ENCODE data around the gene BASP1. TPM values are rescaled to one million over a fixed set of nuclear protein-coding genes. Genes with fewer than 3 reads are reported as not detected.

Gene BASP1
- total RNA-seq, 2 donors from 2014 or later = 1.4 to 2.4 TPM

DNA sequence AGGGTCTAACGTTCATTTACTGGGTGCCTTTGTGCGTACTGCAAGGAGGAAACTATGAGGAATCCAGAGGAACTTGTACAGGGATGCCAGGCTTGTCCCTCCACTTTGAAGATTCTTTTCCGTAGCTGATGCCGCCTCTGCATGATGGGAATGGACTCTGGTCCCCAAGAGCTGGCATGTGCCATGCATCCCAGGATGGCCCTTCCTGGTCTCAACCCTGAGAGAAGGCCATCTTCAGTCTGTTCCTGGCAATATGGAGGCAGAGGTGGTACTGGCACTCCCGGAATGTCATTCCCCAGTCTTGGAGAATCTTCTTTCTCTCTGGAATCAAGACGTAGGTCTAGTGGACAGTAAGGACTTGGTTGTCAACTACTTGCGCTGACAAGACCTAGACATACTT, 61.5 kb downstream of the BASP1 start:
- Mint-ChIP-seq H3K27ac (no peak overlapping the region), H3K4me1 (peaks cover 3% of the 10 kb centered on the region), H3K27me3 (no peaks in the 10 kb centered on the region), H3K36me3 (ENCODE audit: low read depth) (no peaks in the 10 kb centered on the region), H3K4me3 (no peak overlapping the region)
- H3K9me3 ChIP-seq (ENCODE audit: control insufficient read depth, low read length, poor library complexity, severe bottlenecking) = no peaks in the 10 kb centered on the region
- no peak for ATAC-seq
- no peak for DNase-seq

- Mint-ChIP-seq H3K4me1 (peaks cover 3% of the 10 kb centered on the region), H3K36me3 (ENCODE audit: low read depth) (no peaks in the 10 kb centered on the region), H3K27ac (no peak overlapping the region), H3K4me3 (no peak overlapping the region), H3K27me3 (no peaks in the 10 kb centered on the region)
- no peak for DNase-seq
- no peak for ATAC-seq
- no peaks in the 10 kb centered on the region for H3K9me3 ChIP-seq (ENCODE audit: control insufficient read depth, low read length, poor library complexity, severe bottlenecking)
These were observed 62.1 kb downstream of the BASP1 start for GRCh38 chr5:17279487-17279886.

GRCh38 chr5:17282283-17283120, 65.1 kb downstream of the BASP1 start:
- Mint-ChIP-seq H3K36me3 (ENCODE audit: low read depth) (no peaks in the 10 kb centered on the region), H3K27me3 (no peaks in the 10 kb centered on the region), H3K27ac (no peak overlapping the region), H3K4me3 (peak overlapping the region; percentile 2), H3K4me1 (peaks cover 5% of the 10 kb centered on the region)
- no peaks in the 10 kb centered on the region for H3K9me3 ChIP-seq (ENCODE audit: control insufficient read depth, low read length, poor library complexity, severe bottlenecking)
- peak; percentile 67 for ATAC-seq
- DNase-seq = no peak

- no peak for DNase-seq
- ATAC-seq = no peak
- no peaks in the 10 kb centered on the region for H3K9me3 ChIP-seq (ENCODE audit: control insufficient read depth, low read length, poor library complexity, severe bottlenecking)
- Mint-ChIP-seq H3K4me3 (no peak overlapping the region), H3K27me3 (no peaks in the 10 kb centered on the region), H3K27ac (no peak overlapping the region), H3K36me3 (ENCODE audit: low read depth) (no peaks in the 10 kb centered on the region), H3K4me1 (peaks cover 5% of the 10 kb centered on the region)
These were observed 65.6 kb downstream of the BASP1 start for GRCh38 chr5:17283121-17283415.

DNA sequence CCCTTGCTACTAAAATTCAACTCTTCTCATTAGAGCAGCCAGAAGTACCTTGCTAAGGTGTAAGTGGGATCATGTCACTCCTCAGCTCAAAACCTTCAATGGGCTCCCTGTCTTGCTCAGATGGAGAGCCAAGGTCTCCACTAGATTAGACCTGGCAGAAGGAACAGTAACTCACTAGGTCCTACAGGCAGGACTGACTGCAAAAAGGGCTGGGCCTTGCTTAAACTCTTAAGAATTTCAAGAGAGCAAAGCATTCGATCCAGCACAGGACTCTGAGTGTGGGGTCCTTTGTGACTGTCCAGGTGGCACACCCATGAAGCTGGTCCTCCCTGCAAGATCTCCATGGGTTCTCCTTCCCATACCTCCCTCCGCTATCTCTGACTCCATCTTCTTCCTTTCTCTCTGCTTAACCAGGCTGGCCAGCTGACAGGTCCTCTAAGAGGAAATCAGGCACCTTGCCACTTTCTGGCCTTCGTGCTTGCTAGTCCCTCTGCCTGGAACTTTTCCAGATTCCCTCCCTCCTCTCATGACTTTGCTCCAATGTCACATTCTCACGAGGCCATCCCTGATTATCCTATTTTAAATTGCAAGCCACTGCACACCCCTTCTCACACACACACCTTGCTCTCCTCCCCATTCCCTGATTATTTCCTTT, 70.2 kb downstream of the BASP1 start:
- Mint-ChIP-seq H3K4me1 (peaks cover 3% of the 10 kb centered on the region), H3K27me3 (no peaks in the 10 kb centered on the region), H3K27ac (no peak overlapping the region), H3K4me3 (no peak overlapping the region), H3K36me3 (ENCODE audit: low read depth) (no peaks in the 10 kb centered on the region)
- no peaks in the 10 kb centered on the region for H3K9me3 ChIP-seq (ENCODE audit: control insufficient read depth, low read length, poor library complexity, severe bottlenecking)
- DNase-seq (no peak), ATAC-seq (no peak)

- peaks cover 2% of the 10 kb centered on the region for H3K4me1 Mint-ChIP-seq
- no peaks in the 10 kb centered on the region for H3K27me3 Mint-ChIP-seq
- no peaks in the 10 kb centered on the region for H3K9me3 ChIP-seq (ENCODE audit: control insufficient read depth, low read length, poor library complexity, severe bottlenecking)
- DNase-seq = no peak
- H3K4me3 Mint-ChIP-seq = no peak overlapping the region
- no peaks in the 10 kb centered on the region for H3K36me3 Mint-ChIP-seq (ENCODE audit: low read depth)
- H3K27ac Mint-ChIP-seq = no peak overlapping the region
- ATAC-seq = no peak
These were observed 71.1 kb downstream of the BASP1 start for GRCh38 chr5:17288570-17288969.

DNA sequence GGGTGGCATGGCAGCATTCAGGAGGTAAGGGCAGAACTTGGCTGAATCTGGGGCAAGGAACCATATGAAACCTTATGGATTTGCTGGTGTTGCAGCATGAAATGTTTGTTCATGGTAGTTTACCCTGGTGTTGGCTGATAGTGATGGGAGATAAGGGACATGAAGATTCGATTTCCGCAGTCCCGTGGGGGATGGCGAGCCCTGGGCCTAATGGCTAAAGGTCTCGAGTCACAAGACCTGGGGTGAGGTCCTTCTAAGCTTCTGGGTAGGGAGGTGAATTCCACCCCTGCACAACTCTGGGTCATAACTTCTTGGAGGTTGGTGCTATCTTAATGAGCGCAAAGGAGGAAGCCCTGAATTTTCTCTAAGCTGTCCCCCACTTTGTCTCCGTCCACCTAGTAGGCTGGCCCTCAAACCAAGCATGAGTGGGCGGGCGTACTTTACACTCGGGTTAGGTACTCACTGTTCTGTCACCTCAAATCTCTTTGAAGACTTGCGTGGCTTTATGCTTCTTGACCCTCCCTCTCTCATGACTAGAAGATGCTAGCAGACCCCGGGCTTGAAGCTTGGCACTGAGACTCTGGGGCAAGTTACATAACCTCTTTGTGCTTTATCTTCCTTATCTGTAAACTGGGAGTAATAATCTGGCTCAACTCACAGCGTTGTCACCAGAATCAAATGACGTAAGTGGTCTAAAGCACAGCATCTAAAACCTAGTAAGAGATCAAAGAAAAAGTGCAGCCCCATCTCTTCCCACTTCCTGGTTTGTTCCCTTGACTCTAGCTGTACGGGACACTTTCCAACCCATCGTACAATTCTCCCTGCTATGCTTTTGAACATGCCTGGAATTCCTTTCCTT, 72.5 kb downstream of the BASP1 start:
- no peak for ATAC-seq
- H3K9me3 ChIP-seq (ENCODE audit: control insufficient read depth, low read length, poor library complexity, severe bottlenecking) = no peaks in the 10 kb centered on the region
- no peak for DNase-seq
- no peaks in the 10 kb centered on the region for H3K36me3 Mint-ChIP-seq (ENCODE audit: low read depth)
- no peaks in the 10 kb centered on the region for H3K27me3 Mint-ChIP-seq
- no peak overlapping the region for H3K4me3 Mint-ChIP-seq
- H3K4me1 Mint-ChIP-seq = peaks cover 2% of the 10 kb centered on the region
- no peak overlapping the region for H3K27ac Mint-ChIP-seq

- H3K27ac Mint-ChIP-seq = no peak overlapping the region
- no peaks in the 10 kb centered on the region for H3K27me3 Mint-ChIP-seq
- H3K36me3 Mint-ChIP-seq (ENCODE audit: low read depth) = no peaks in the 10 kb centered on the region
- DNase-seq = no peak
- H3K4me1 Mint-ChIP-seq = peaks cover 2% of the 10 kb centered on the region
- no peaks in the 10 kb centered on the region for H3K9me3 ChIP-seq (ENCODE audit: control insufficient read depth, low read length, poor library complexity, severe bottlenecking)
- no peak for ATAC-seq
- H3K4me3 Mint-ChIP-seq = no peak overlapping the region
These were observed 73.1 kb downstream of the BASP1 start for GRCh38 chr5:17290540-17290974.

- H3K4me1 Mint-ChIP-seq = no peaks in the 10 kb centered on the region
- no peak overlapping the region for H3K4me3 Mint-ChIP-seq
- no peaks in the 10 kb centered on the region for H3K36me3 Mint-ChIP-seq (ENCODE audit: low read depth)
- no peak overlapping the region for H3K27ac Mint-ChIP-seq
- H3K27me3 Mint-ChIP-seq = no peaks in the 10 kb centered on the region
- ATAC-seq (no peak), DNase-seq (no peak)
- H3K9me3 ChIP-seq (ENCODE audit: control insufficient read depth, low read length, poor library complexity, severe bottlenecking) = no peaks in the 10 kb centered on the region
These were observed 75.1 kb downstream of the BASP1 start for GRCh38 chr5:17292434-17293015.

DNA sequence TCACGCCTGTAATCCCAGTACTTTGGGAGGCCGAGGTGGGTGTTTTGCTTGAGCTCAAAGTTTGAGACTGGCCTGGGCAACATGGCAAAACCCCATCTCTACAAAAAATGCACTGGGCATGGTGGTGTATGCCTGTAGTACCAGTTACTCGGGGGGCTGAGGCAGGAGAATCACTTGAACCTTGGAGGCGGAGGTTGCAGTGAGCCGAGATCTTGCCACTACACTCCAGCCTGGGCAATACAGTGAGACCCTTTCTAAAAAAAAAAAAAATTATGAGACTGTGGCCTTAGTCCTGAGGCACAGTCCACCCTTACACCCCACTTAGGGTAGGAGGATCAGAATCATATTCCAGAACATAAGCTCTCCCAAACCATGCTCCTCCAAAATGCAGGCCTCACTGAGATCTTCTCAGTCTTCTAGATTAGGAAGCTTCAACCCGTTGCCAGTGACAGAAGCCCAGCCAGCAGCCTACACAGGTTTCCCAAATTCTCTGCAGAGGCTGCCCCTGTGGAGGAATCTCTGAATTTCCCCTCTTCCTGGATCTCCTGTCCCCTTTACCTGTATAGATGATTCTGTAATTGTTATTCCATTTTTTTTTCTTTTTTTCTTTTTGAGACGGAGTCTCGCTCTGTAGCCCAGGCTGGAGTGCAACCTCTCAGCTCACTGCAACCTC, 77.3 kb downstream of the BASP1 start:
- ATAC-seq = no peak
- Mint-ChIP-seq H3K4me3 (no peak overlapping the region), H3K27me3 (no peaks in the 10 kb centered on the region), H3K36me3 (ENCODE audit: low read depth) (no peaks in the 10 kb centered on the region), H3K27ac (no peak overlapping the region), H3K4me1 (no peaks in the 10 kb centered on the region)
- DNase-seq = no peak
- H3K9me3 ChIP-seq (ENCODE audit: control insufficient read depth, low read length, poor library complexity, severe bottlenecking) = no peaks in the 10 kb centered on the region

DNA sequence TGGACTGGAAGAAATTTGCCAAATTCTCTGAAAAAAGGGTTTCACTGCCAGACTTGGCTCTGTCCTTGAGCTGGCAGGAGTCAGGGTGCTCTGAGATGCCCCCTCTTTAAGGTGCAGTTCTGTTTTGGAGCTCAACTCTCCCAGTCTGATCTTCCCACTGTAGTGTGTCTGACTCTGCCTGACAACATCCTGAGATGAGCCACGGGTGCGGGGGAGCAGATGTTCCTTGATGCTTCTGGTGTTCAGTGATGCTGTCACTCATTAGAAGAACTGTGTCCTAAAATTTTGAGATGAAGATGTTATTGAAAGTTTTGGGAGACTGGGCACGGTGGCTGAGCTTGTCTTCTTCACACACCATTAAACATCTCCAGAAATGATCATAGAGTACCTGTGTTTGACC, 78.2 kb downstream of the BASP1 start:
- Mint-ChIP-seq H3K27me3 (no peaks in the 10 kb centered on the region), H3K27ac (no peak overlapping the region), H3K4me3 (no peak overlapping the region), H3K36me3 (ENCODE audit: low read depth) (no peaks in the 10 kb centered on the region), H3K4me1 (no peaks in the 10 kb centered on the region)
- ATAC-seq (no peak), DNase-seq (no peak)
- H3K9me3 ChIP-seq (ENCODE audit: control insufficient read depth, low read length, poor library complexity, severe bottlenecking) = no peaks in the 10 kb centered on the region

GRCh38 chr5:17302106-17302505, 84.7 kb downstream of the BASP1 start:
- no peak for DNase-seq

DNA sequence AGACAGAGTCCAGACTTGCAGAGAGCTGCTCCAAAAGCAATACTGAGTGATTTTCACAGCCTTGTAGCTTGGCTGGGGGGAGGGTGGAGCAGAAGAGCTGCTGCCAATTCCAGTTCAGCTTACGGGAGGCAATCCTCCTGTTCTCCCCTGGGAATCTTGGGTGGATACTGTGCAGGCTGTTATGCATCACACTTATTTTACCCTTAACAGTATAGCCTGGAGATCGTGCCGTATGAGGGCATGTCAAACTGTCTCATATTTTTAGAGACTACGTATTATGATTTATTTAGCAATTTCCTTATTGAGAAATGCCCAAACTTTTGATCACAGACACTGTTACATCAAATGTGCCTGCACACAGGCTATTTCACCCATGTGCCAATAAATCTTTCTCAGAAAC, 85.2 kb downstream of the BASP1 start:
- Mint-ChIP-seq H3K27ac (no peak overlapping the region), H3K4me1 (no peaks in the 10 kb centered on the region), H3K4me3 (no peak overlapping the region), H3K27me3 (no peaks in the 10 kb centered on the region), H3K36me3 (ENCODE audit: low read depth) (no peaks in the 10 kb centered on the region)
- no peak for DNase-seq
- no peaks in the 10 kb centered on the region for H3K9me3 ChIP-seq (ENCODE audit: control insufficient read depth, low read length, poor library complexity, severe bottlenecking)
- ATAC-seq = no peak

More at GRCh38 chr5:17302106-17302505, 84.7 kb downstream of the BASP1 start:
- no peaks in the 10 kb centered on the region for H3K9me3 ChIP-seq (ENCODE audit: control insufficient read depth, low read length, poor library complexity, severe bottlenecking)
- Mint-ChIP-seq H3K4me1 (no peaks in the 10 kb centered on the region), H3K4me3 (no peak overlapping the region), H3K36me3 (ENCODE audit: low read depth) (no peaks in the 10 kb centered on the region), H3K27ac (no peak overlapping the region), H3K27me3 (no peaks in the 10 kb centered on the region)
- no peak for ATAC-seq

Measured in T-helper 17 cell (primary cell).